Head of caudate nucleus (tissue), 42 donors: Measurements from ENCODE around the gene BCKDHA.
"Not testable (repeated sequence)": the region's sequence is repeated elsewhere in the genome, so short reads cannot be mapped to it uniquely, and the experiment has no call there.

Experiments
- DNase-seq, 42 donors: peaks; one replicate each; pipeline versions ENCODE4 v3.0.0 to v3.0.0-alpha.2; 2020 to 2021; ENCODE audit warnings: mixed read lengths in 7 of 42
- intact Hi-C: fragments of 100-400 bp; cut with DNase I; formaldehyde crosslinking; loops from one replicate; pipeline ENCODE4 v1.15.0; 2022

The BCKDHA gene

GRCh38 chr19:41434450-41434849, 36.8 kb downstream of the BCKDHA start:
- no peak for DNase-seq
- intact Hi-C loops = loop anchor here (10.0 kb wide), 1 partner anchor 170 kb away; the partner anchor contains the start of gene HNRNPUL1

DNA sequence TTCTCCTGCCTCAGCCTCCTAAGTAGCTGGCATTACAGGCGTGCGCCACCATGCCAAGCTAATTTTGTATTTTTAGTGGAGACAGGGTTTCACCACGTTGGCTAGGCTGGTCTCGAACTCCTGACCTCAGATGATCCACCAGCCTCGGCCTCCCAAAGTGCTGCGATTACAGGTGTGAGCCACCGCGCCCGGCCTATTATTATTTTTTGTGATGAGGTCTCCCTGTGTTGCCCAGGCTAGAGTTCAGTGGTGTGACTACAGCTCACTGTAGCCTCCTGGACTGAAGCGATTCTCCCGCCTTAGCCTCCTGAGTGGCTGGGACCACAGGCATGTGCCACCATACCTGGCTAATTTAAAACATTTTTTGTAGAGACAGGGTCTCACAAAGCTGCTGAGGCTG, 37.8 kb downstream of the BCKDHA start:
- not testable (repeated sequence) for DNase-seq
- intact Hi-C loops = loop anchor here (5.0 to 10.0 kb wide), 2 partner anchors 38 to 171 kb away; partner anchors contain the start of genes BCKDHA, EXOSC5 and HNRNPUL1

- intact Hi-C loops = loop anchor here (5.0 to 10.0 kb wide), 2 partner anchors 39 to 171 kb away; partner anchors contain the start of genes BCKDHA, EXOSC5 and HNRNPUL1
- peak in 2 of 42 donors; percentile 1 to 6 for DNase-seq
These were observed 38.5 kb downstream of the BCKDHA start for GRCh38 chr19:41435936-41436673.

- intact Hi-C loops = loop anchor here (5.0 to 10.0 kb wide), 2 partner anchors 39 to 172 kb away; partner anchors contain the start of genes BCKDHA, EXOSC5 and HNRNPUL1
- DNase-seq = no peak
These were observed 39.0 kb downstream of the BCKDHA start for GRCh38 chr19:41436674-41436951.

GRCh38 chr19:41437944-41438574, 40.4 kb downstream of the BCKDHA start:
- DNase-seq = peak in 1 of 42 donors; percentile 12
- intact Hi-C loops = loop anchor here (5.0 to 10.0 kb wide), 2 partner anchors 41 to 173 kb away; partner anchors contain the start of genes BCKDHA, EXOSC5 and HNRNPUL1

- intact Hi-C loops = loop anchor here (5.0 to 10.0 kb wide), 3 partner anchors 42 to 175 kb away; partner anchors contain the start of genes BCKDHA, CEACAM21, EXOSC5 and HNRNPUL1
These were observed 42.0 kb downstream of the BCKDHA start, which contains the start of gene DMAC2 for GRCh38 chr19:41439441-41440222. DMAC2 (minus strand) TSS chr19:41439912; CDS start chr19:41439899, 13 bp downstream.

DNA sequence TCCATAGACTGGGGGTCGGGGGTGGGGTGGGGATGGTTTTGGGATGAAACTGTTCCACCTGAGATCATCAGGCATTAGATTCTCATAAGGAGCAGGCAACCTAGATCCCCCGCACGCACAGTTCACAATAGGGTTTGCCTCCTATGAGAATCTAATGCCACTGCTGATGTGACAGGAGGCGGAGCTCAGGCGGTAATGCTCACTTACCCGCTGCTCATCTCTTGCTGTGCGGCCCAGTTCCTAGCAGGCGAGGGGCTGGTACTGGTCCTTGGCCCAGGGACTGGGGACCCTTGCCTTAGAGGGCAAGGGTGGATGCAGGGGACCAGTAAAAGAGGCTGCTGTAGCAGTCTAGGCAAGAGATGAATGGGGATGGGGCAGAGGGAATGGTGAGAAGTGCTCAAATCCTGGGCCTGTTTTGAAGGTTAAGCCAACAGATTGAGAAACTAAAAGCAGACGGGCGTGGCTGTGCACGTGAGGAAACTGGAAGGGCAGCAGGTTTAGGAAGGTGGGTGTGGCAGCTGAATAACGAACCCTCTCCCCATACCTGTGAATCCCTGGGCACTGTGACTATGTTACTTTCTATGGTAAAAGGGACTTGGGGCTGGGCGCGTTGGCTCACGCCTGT, 43.8 kb downstream of the BCKDHA start:
- DNase-seq = peak in 5 of 42 donors; percentile 5 to 26 (median 7)
- intact Hi-C loops = loop anchor here (10.0 kb wide), 1 partner anchor 133 kb away; the partner anchor contains the start of gene CEACAM21

More at GRCh38 chr19:41439441-41440222, 42.0 kb downstream of the BCKDHA start, which contains the start of gene DMAC2:
- DNase-seq = peak; percentile 91 to 99 (median 96)

DNA sequence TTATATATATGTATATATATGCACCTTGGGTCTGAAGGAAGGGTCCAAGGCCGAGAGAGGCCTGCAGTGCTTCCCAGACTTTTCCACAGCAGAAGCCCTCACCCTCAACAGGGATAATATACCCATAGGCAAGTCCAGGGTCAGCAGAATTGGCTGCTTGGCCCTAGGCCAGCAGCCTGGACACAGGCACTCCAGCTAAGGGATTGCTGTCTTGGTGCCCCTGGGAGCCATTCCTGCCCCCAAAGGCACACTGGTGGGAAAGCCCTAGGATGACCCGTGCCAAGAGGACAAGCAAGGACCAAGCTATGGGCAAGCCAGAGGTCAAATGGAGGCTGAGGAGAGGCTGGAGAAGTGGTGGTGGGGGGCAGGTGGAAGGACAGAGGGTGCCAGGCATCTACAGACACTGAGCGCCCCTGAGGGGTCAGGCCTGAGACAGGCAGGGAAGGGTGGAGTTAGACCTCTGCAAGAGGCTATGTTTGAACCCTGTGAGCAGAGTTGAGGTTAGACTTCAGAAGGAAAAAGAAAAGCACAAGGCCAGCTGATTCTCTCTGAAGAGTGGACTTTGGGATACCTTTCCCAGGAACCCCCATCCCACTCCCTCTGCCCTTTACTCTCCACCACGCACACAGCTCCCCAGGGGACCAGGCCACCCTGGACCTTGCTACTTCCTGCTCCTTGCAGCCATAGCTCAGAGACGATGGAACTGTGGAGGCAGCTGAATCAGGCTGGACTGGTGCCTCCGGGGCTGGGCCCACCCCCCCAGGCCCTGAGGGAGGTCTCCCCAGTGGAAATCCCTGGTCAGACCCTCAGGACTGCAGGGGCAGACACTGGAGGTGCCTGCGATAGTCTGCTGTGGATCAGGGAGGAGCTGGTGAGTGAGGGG, 45.1 kb downstream of the BCKDHA start, which contains the start of gene ERICH4:
ERICH4 (plus strand) TSS at position 684 of the 883 bp plus-strand sequence; CDS start at position 698, 14 bp downstream.
- intact Hi-C loops = loop anchor here (10.0 kb wide), 1 partner anchor 132 kb away; the partner anchor contains the start of gene CEACAM21
- DNase-seq = peak in 5 of 42 donors; percentile 5 to 21 (median 9)

GRCh38 chr19:41443813-41444455, 46.3 kb downstream of the BCKDHA start:
- peak in 3 of 42 donors; percentile 9 to 32 (median 9) for DNase-seq
- intact Hi-C loops = loop anchor here (10.0 kb wide), 1 partner anchor 131 kb away; the partner anchor contains the start of gene CEACAM21

GRCh38 chr19:41445575-41445974, 48.0 kb downstream of the BCKDHA start:
- intact Hi-C loops = loop anchor here (10.0 kb wide), 1 partner anchor 129 kb away; the partner anchor contains the start of gene CEACAM21
- peak in 3 of 42 donors; percentile 0 to 12 (median 7) for DNase-seq

- DNase-seq = peak in 2 of 42 donors; percentile 2 to 16
- intact Hi-C loops = loop anchor here (10.0 kb wide), 1 partner anchor 127 kb away; the partner anchor contains the start of gene CEACAM21
These were observed 50.2 kb downstream of the BCKDHA start for GRCh38 chr19:41447732-41448332.

DNA sequence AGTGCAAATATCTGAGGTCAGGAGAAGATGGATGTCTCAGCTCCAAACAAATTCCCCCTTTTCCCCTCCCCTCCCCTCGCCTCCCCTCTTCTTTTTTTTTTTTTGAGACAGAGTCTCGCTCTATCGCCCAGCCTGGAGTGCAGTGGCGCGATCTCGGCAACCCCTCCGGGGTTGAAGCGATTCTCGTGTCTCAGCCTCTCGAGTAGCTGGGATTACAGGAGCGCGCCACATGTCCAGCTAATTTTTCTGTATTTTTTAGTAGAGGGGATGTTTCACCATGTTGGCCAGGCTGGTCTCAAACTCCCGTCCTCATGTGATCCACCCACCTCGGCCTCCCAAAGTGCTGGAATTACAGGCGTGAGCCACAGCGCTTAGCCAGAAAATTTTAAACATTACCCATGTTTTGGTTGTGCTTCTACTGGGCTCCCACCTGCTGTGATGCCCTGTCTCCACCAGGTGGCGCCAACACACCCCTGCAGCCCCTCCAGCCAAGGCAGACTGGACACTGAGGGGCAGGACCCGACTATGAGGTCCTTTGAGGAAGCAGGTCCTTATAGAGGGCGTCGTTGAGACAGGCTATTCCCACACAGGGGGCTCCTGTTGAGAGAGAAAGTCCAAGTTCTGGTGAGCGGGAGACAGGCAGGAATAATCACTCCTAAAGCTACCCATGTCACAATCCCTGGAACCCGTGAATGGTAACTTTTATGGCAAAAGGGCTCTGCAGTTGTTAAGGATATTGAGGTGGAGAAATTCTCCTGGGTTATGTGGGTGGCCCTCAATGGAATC, 51.7 kb downstream of the BCKDHA start:
- DNase-seq = peak; percentile 55 to 88 (median 75)
- intact Hi-C loops = loop anchor here (10.0 kb wide), 1 partner anchor 126 kb away; the partner anchor contains the start of gene CEACAM21

GRCh38 chr19:41449865-41450178, 52.2 kb downstream of the BCKDHA start:
- intact Hi-C loops = loop anchor here (10.0 kb wide), 1 partner anchor 125 kb away; the partner anchor contains the start of gene CEACAM21
- peak in 1 of 42 donors; percentile 3 for DNase-seq

GRCh38 chr19:41452584-41453275, 55.1 kb downstream of the BCKDHA start:
- DNase-seq = peak in 1 of 42 donors; percentile 4
- intact Hi-C loops = no loop called here

DNA sequence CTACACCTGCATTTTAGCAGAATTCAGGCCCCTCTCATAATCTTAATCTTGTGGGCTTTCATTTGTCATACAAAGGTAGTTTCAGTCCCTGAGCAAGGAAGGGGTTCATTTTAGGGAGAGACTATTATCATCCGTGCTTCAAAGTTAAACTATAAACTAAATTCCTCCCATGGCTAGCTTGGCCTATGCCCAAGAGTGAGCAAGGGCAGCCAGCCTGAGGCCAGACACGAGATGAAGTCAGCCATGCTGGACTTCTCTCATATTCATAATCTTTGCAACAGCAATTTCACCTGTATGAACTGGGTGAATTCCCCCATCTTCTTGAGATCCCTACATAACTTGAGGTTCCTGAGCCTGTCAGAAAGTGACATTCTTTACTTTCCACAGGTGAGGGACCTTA, 58.3 kb downstream of the BCKDHA start:
- DNase-seq = no peak
- intact Hi-C loops = no loop called here
